CD1c-positive myeloid dendritic cell (primary cell): Measurements from ENCODE around the gene ZMYND8.

Experiments
- DNase-seq: peaks from one replicate; pipeline ENCODE4 v3.0.0-alpha.2; 2016; ENCODE audit errors: extremely low spot score

ZMYND8 gene

DNA sequence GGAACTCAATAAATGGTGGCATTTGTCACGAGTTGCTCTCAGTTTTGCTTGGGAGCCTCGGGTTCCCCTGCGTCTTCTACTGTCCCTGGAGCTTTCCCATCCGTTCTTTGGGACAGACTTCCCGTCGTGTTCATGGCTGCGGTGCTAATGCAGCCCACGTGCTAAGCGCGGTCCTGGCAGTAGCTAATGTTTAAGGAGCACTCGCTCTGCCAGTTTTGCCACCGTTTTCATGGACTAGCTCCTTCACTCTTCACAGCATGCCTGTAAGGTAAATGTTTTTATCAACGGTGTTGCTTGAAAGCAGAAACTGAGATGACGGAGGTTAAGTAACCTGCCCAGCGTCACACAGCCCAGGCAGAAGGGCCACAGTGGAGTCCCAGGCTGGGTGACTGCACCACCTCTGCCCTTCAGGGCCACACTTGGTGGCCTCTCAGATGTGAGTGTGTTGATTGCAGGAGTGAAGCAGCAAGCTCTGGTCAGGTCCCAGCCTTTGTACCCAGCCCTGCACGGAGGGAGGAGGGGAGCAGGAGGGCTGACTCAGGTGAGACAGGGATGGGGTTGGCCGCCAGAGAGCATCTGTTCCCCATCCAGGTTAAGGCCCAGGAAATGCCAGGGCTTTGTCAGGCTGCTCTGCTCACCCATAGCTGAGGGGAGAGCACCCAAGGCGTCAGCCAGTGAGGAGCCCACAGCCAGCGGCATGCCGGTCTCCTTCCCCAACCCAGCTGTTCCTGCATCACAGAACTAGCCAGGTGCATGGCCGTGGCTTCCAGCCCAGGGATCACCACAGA, 181.8 kb downstream of the ZMYND8 start:
- DNase-seq: no peak

DNA sequence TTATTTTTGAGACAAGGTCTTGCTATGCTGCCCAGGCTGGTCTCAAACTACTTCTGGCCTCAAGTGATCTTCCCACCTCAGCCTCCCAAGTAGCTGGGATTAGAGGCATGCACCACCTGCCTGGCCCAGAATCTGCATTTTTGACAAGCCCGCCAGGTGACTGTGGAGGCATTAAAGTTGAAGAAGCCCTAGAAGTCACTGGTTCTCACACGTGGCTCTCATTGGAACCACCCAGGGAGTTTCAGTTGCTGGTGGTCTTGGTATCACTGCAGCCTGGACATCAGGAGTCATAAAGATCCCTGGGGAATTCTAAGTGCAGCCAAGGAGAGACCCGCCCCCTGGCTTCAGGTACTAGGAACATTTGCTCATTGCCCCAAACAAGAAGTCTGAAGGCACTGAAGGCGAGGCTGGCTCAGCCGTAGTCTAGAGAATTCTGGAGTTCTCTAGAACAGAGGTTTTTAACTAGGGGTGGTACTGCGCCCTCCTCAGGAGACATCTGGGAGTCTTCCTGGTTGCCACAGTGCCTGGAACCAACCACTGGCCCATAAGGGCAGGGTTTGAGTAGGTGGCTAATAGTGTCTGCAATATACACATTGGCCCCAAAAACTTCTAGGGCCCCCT, 182.8 kb downstream of the ZMYND8 start:
- peak; percentile 3 for DNase-seq

DNA sequence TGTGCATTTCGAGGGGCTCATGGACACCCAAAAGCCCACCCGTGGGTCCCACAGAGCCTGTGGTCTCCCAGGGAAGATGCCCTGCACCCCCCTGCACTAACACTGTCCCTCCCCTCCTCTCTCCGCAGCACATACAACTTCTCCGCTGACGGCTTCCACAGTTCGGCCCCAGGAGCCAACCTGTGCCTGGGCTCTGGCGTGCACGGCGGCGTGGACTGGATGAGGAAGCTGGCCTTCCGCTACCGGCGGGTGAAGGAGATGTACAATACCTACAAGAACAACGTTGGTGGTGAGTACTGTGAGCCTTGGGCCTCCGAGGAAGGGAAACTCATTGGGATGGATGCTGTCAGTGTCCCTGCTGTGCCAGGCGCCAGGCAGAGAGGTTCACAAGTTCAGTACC, 183.9 kb downstream of the ZMYND8 start:
- no peak for DNase-seq

DNA sequence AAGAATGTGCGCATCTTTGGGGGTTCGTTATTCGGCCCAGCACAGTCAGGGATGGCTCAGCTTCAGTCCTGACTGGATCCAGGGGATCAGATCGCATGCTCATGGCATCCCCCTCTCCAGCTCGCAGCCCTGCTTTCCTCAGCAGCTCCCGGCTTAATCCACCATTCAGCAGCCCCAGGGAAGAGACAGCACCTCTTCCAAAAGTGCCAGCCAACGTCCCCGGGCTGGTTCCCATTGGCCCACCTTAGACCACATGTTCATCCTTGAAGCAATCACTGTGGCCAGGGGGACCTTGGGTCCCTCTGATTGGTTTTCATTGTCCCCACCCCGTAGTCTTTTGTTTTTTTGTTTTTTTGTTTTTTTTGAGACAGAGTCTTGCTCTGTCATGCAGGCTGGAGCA, 188.7 kb downstream of the ZMYND8 start:
- no peak for DNase-seq

DNA sequence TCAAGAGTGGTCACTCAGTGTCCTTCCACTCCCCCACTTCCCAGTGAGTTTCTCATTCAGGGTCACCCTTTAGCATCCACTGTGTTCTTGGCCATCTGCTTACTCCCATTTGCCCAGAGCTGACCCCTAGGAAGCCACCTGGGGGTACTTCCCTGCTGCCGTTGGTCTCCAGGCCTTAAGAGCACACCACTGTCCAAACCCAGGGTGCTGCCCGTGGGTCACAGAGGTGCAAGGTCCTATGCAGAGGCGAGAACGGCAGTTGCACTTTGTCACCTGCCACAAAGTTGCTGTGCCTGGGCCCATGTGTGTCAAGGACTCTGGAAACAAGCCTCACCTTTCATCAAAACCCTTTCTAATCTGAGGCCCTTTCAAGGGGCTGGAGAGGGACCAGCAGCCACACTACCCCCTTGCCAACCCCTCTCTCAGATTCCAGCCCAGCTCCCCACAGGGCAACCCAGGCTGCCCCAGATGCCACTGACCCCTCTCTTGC, 191.1 kb downstream of the ZMYND8 start:
- no peak for DNase-seq

DNA sequence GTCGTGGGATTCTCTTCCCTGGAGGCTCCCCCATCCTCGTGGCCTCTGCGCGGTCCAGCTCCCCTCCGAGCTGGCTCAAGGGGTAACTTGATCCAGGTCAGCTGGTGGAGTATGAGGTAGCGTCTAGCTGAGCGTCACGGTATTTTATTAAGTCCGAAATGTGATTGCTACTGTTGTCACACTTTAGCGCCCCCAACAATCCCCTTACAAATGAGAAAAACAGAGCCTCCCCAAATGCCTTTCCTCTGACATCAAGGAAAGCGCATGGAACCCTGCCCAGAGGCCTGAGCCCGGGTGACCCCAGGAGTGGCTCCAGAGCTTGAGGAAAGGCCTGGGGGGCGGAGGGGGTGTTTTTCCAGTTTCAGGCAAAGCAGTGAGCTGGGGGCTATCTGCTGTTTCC, 192.4 kb downstream of the ZMYND8 start:
- DNase-seq: no peak

DNA sequence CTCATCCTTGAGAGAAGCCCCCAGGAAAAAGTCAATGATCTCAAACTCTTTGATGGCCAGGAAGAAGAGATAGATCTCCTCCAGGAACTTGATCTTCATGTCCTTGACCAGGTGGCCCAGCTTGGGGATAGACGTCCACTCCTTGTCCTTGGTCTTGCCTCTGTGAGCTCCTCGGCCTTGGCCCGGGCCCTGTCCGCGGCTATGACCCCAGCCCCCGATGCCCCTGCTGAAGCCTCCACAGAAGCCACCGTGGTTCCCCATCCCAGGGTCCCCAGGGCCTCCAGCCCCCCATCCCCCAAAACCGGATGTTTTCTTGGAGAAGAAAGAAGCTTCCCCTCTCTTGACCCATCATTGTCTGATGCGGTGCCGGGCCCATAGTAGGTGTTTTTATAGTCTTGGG, 195.1 kb downstream of the ZMYND8 start:
- no peak for DNase-seq

DNA sequence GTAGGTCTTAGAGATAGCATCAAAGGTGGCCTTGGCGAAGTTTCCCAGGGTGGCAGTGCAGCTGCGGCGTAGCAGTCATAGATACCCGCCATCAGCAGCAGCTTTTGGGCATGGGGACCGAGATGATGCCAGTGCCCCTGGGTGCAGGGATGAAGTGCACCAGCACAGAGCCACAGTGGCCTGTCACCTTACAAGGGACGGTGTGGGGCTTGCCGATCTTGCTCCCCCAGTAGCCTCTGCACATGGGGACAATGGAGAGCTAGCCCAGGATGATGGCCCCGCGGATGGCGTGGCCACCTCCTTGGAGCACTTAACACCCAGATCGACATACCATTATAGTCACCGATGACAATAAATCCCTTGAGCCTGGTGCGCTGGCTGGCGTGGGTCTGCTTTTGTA, 195.5 kb downstream of the ZMYND8 start:
- DNase-seq: no peak

DNA sequence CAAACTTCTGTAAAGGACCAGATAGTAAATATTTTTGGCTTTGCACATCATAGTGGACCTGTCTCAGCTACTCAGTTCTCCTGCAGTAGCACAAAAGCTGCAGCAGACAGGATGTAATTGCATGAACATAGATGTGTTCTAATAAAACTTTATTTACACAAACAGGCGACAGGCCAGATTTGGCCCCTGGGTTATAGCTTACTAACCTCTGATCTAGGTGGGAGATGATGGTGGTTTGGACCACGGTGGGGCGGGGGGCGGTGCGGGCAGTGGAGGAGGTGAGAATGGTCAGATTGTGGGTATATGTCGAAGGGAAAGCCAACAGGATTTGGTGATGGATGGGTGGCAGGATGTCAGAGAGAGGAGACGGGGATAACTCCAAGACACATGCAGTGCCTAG, 196.3 kb downstream of the ZMYND8 start:
- DNase-seq: no peak
